ENCODE data around the gene TLE3. TPM values are rescaled to one million over a fixed set of nuclear protein-coding genes. Genes with fewer than 3 reads are reported as not detected.
A peak's percentile ranks its signal among the peaks of the same experiment; 100 is the strongest.

Gene TLE3
- total RNA-seq, 2 experiments from 2014 or later = 48.8 to 53.5 TPM

DNA sequence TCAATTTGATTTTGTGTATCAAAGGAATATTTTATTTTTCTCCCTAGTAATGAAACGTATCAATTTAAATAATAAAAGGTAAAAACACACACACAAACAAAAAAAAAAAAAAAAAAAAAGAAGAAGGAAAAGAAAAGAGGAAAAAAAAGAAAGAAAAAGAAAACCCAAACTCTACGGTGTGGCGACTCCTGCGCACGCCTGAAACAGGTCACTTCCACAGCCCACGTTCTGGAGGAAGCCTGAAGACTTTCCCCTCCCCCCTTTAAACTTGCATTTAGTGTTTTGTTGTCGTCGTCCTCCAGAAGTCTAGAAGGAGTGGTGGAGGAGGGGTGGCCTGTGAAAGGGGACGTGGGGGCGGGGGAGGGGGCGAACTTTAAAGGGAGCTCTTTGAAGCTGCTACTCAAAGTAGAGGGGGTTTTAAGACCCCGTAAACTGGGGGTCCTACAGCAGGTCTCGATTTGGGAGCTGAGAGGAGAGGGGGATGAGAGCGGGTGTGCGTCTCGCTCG is 2.3 kb upstream of the TLE3 start:
- H3K9me3 Mint-ChIP-seq (ENCODE audit: low read depth) = no peaks in the 10 kb centered on the region
- H3K27me3 Mint-ChIP-seq = peaks cover 35% of the 10 kb centered on the region
- ATAC-seq (no peak), DNase-seq (no peak)
- peaks cover 43% of the 10 kb centered on the region for H3K4me1 Mint-ChIP-seq
- CTCF ChIA-PET = interaction anchor here (0.7 to 3.5 kb wide), 10 partner anchors 9 to 637 kb away, joined by 3 to 19 read pairs (median 5); no protein-coding TSS in a partner anchor
- no peaks in the 10 kb centered on the region for H3K36me3 Mint-ChIP-seq
- no peak overlapping the region for H3K27ac Mint-ChIP-seq
- H3K4me3 Mint-ChIP-seq = peak overlapping the region; percentile 85

DNA sequence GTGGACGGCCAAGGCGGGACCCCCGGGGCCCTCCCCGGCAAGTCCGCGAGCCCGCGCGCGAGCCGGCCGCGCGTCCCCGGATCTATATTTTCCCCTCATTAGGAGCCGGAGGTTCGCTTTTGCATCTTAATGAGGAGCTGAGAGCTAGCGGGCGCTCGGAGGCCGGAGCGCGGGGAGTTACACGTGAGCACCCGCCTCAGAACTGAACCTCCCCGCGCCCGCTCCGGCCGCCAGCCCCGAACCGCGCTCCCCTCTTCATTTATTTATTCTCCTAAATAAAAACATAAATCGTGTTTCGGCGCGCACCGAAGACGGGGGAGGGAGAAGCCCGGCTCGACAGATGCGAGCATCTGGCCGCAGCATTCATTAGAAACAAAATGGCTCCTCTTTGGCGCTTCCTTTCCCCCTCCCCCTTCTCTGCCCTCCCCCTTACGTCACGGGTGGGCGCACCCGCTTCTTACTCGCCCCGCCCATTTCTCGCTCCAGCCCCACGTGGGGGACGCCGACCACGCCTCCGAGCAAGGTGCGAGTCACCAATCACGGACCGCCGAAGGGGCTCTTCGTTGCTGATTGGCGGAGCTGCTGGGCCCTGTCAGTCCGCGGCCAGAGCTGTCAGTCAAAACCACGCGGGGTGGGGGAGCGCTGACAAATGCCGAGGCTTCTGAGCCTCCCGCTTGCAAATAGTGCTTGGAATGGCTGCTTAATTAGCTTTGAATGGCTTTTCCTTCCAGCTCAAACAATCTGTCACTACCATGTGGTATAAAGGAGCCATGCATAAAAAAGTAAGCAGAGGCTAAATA is 1.6 kb upstream of the TLE3 start:
- peak overlapping the region; percentile 85 for H3K4me3 Mint-ChIP-seq
- H3K9me3 Mint-ChIP-seq (ENCODE audit: low read depth) = no peaks in the 10 kb centered on the region
- DNase-seq (peak; percentile 99), ATAC-seq (peak; percentile 54)
- H3K27ac Mint-ChIP-seq = peak overlapping the region; percentile 97
- peaks cover 50% of the 10 kb centered on the region for H3K4me1 Mint-ChIP-seq
- CTCF ChIA-PET = interaction anchor here (0.7 to 3.5 kb wide), 8 partner anchors 11 to 637 kb away, joined by 3 to 19 read pairs (median 5); no protein-coding TSS in a partner anchor
- H3K36me3 Mint-ChIP-seq = peaks cover 4% of the 10 kb centered on the region
- peaks cover 31% of the 10 kb centered on the region for H3K27me3 Mint-ChIP-seq

DNA sequence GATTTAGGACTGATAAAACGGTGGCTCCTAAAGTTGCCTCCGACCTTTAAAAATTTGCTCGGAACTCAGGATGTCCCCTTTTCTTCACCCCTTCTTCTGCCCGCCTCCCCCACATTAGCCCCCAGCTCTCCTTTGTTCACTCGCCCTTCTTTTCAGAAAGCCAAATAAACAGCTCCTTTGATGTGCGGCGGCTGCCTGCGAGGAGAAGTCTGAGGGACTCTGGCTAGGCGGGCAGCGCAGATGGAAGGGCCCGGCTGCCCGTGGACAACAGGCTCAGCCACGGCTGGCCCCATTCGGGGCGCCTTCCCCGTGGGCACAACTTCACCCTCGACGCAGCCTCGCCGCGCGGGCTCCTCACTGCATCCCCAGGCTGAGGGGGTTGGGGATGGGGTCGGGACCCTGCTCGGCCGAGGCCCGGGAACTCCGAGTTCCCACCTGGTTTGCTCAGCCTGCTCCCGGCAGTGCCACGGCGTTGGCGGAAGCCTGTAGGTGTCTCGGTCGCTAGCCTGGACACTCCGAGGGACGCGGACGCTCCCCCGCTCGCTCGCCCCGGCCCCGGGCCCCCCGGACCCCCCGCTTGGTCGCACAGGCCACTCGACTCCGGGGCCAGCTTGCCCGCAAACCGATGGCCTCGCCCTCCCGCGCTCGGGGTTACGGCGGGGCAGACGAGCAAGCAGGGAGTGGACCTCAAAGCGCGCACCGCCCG is 897 bp upstream of the TLE3 start:
- ATAC-seq = no peak
- H3K27ac Mint-ChIP-seq = peak overlapping the region; percentile 97
- CTCF ChIA-PET = interaction anchor here (1.2 to 3.5 kb wide), 14 partner anchors 30 to 629 kb away, joined by 3 to 19 read pairs (median 4); no protein-coding TSS in a partner anchor
- H3K9me3 Mint-ChIP-seq (ENCODE audit: low read depth) = no peaks in the 10 kb centered on the region
- peak overlapping the region; percentile 78 for H3K4me3 Mint-ChIP-seq
- H3K4me1 Mint-ChIP-seq = peaks cover 56% of the 10 kb centered on the region
- H3K36me3 Mint-ChIP-seq = peaks cover 7% of the 10 kb centered on the region
- peaks cover 28% of the 10 kb centered on the region for H3K27me3 Mint-ChIP-seq
- DNase-seq = peak; percentile 54

- ATAC-seq (no peak), DNase-seq (no peak)
- Mint-ChIP-seq H3K9me3 (ENCODE audit: low read depth) (no peaks in the 10 kb centered on the region), H3K36me3 (peaks cover 11% of the 10 kb centered on the region), H3K27me3 (peaks cover 25% of the 10 kb centered on the region), H3K4me1 (peaks cover 56% of the 10 kb centered on the region), H3K4me3 (peak overlapping the region; percentile 78), H3K27ac (peak overlapping the region; percentile 97)
- CTCF ChIA-PET = interaction anchor here (1.1 to 3.5 kb wide), 18 partner anchors 11 to 629 kb away, joined by 3 to 19 read pairs (median 4); no protein-coding TSS in a partner anchor
Observed at GRCh38 chr15:70098153-70098460, 390 bp upstream of the TLE3 start.

GRCh38 chr15:70097063-70097320 is 725 bp downstream of the TLE3 start:
- peaks cover 17% of the 10 kb centered on the region for H3K27me3 Mint-ChIP-seq
- CTCF ChIA-PET = interaction anchor here (0.7 to 3.0 kb wide), 12 partner anchors 10 to 628 kb away, joined by 3 to 11 read pairs (median 4); no protein-coding TSS in a partner anchor
- no peak for ATAC-seq
- peak overlapping the region; percentile 97 for H3K27ac Mint-ChIP-seq
- H3K36me3 Mint-ChIP-seq = peaks cover 19% of the 10 kb centered on the region
- peak overlapping the region; percentile 78 for H3K4me3 Mint-ChIP-seq
- no peaks in the 10 kb centered on the region for H3K9me3 Mint-ChIP-seq (ENCODE audit: low read depth)
- no peak for DNase-seq
- peaks cover 60% of the 10 kb centered on the region for H3K4me1 Mint-ChIP-seq

DNA sequence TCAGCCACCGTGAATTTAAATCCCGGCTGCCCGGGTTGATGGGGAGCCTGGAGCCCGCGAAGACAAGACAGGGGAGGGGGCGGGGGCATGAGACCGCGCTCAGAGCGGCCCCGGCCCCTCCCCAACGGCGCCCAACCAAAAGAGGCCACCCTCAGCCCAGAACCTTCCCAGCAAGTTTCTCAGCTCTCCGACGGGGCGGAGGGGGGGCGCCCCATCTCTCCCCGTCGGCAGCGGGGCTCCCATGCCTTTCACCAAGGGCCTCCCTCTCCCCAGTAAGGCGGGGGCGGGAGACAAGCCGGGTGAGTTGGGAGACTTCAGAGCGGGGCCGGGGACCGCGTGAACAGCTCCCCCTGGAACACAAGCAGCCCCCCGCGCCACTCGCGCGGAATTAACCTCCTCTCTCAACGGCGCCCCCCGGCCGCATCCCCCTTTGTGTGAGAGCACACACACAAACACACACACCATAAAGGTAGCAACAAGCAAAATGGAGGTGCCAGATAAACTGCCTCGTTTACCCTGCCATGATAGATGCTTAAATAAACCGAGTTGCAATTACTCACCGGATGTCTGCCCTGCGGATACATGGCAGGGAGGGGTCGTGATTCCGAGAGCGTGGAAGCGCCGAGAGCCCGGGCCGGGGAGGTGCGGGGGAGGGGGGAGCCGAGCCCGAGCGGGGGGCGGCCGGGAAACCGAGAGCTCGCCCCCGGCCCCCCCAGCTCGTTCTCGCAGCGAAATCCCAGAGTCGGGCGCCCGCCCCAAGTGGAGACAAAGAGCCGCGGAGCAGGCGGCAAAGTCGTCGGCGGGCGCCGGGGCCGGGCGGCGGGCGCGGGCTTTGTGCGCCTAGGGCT is 1.3 kb downstream of the TLE3 start:
- CTCF ChIA-PET = interaction anchor here (0.6 to 3.0 kb wide), 11 partner anchors 12 to 640 kb away, joined by 3 to 11 read pairs (median 4); no protein-coding TSS in a partner anchor
- peak overlapping the region; percentile 90 for H3K27ac Mint-ChIP-seq

GRCh38 chr15:70095408-70096214 is 2.1 kb downstream of the TLE3 start:
- H3K4me1 Mint-ChIP-seq = peaks cover 68% of the 10 kb centered on the region
- H3K27ac Mint-ChIP-seq = peak overlapping the region; percentile 90
- H3K27me3 Mint-ChIP-seq = peaks cover 4% of the 10 kb centered on the region
- CTCF ChIA-PET = interaction anchor here (0.8 to 3.0 kb wide), 8 partner anchors 11 to 632 kb away, joined by 3 to 11 read pairs (median 4); no protein-coding TSS in a partner anchor
- H3K36me3 Mint-ChIP-seq = peaks cover 29% of the 10 kb centered on the region
- DNase-seq = peak; percentile 66
- no peak for ATAC-seq
- peak overlapping the region; percentile 95 for H3K4me3 Mint-ChIP-seq
- H3K9me3 Mint-ChIP-seq (ENCODE audit: low read depth) = no peaks in the 10 kb centered on the region

More for the DNA sequence above, 1.3 kb downstream of the TLE3 start:
- peaks cover 11% of the 10 kb centered on the region for H3K27me3 Mint-ChIP-seq
- peak overlapping the region; percentile 95 for H3K4me3 Mint-ChIP-seq
- DNase-seq (peak; percentile 63), ATAC-seq (peak; percentile 2)
- H3K36me3 Mint-ChIP-seq = peaks cover 23% of the 10 kb centered on the region
- peaks cover 63% of the 10 kb centered on the region for H3K4me1 Mint-ChIP-seq
- no peaks in the 10 kb centered on the region for H3K9me3 Mint-ChIP-seq (ENCODE audit: low read depth)

- H3K27ac Mint-ChIP-seq = peak overlapping the region; percentile 67
- ATAC-seq = no peak
- peak overlapping the region; percentile 95 for H3K4me3 Mint-ChIP-seq
- H3K36me3 Mint-ChIP-seq = peaks cover 36% of the 10 kb centered on the region
- peaks cover 70% of the 10 kb centered on the region for H3K4me1 Mint-ChIP-seq
- H3K27me3 Mint-ChIP-seq = peaks cover 2% of the 10 kb centered on the region
- peak; percentile 44 for DNase-seq
- CTCF ChIA-PET = interaction anchor here (1.3 to 1.8 kb wide), 2 partner anchors 71 to 410 kb away, joined by 3 to 4 read pairs; no protein-coding TSS in a partner anchor
- no peaks in the 10 kb centered on the region for H3K9me3 Mint-ChIP-seq (ENCODE audit: low read depth)
Observed at GRCh38 chr15:70094690-70095311, 2.9 kb downstream of the TLE3 start.

GRCh38 chr15:70093481-70094319 is 4.0 kb downstream of the TLE3 start:
- H3K9me3 Mint-ChIP-seq (ENCODE audit: low read depth) = no peaks in the 10 kb centered on the region
- H3K27me3 Mint-ChIP-seq = no peaks in the 10 kb centered on the region
- peak; percentile 45 for DNase-seq
- peak overlapping the region; percentile 95 for H3K4me3 Mint-ChIP-seq
- no peak for ATAC-seq
- peaks cover 43% of the 10 kb centered on the region for H3K36me3 Mint-ChIP-seq
- peaks cover 74% of the 10 kb centered on the region for H3K4me1 Mint-ChIP-seq
- CTCF ChIA-PET = interaction anchor here (1.8 kb wide), 1 partner anchor 70 kb away, joined by 4 read pairs; no protein-coding TSS in a partner anchor
- H3K27ac Mint-ChIP-seq = peak overlapping the region; percentile 67

DNA sequence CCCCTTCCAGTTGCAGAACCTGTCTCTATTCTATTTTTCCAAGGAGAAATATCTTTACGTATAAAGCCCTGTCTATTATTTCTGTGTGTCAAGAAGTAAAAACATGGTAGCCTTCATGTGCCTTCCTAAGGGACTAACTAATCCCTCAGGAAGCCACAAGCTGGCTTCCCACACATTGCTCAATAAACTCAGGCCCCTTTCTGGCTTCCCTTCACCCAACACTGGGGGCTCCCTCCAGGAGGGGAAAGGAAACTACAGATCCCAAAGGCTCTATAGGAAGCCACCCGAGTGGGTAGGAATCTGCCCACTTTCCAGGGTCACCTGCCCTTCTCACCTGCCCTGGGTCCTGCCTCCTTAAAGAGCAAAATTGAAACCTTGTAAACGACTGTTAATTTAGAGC is 4.6 kb downstream of the TLE3 start:
- H3K4me1 Mint-ChIP-seq = peaks cover 74% of the 10 kb centered on the region
- H3K27ac Mint-ChIP-seq = peak overlapping the region; percentile 63
- H3K4me3 Mint-ChIP-seq = no peak overlapping the region
- CTCF ChIA-PET = interaction anchor here (3.4 kb wide), 1 partner anchor 630 kb away, joined by 9 read pairs; no protein-coding TSS in a partner anchor
- ATAC-seq = no peak
- no peaks in the 10 kb centered on the region for H3K9me3 Mint-ChIP-seq (ENCODE audit: low read depth)
- peaks cover 49% of the 10 kb centered on the region for H3K36me3 Mint-ChIP-seq
- no peak for DNase-seq
- H3K27me3 Mint-ChIP-seq = no peaks in the 10 kb centered on the region

- peak overlapping the region; percentile 15 for H3K4me3 Mint-ChIP-seq
- H3K27me3 Mint-ChIP-seq = no peaks in the 10 kb centered on the region
- H3K9me3 Mint-ChIP-seq (ENCODE audit: low read depth) = no peaks in the 10 kb centered on the region
- H3K27ac Mint-ChIP-seq = peak overlapping the region; percentile 74
- peaks cover 71% of the 10 kb centered on the region for H3K4me1 Mint-ChIP-seq
- no peak for ATAC-seq
- H3K36me3 Mint-ChIP-seq = peaks cover 53% of the 10 kb centered on the region
- no peak for DNase-seq
- CTCF ChIA-PET = interaction anchor here (1.2 to 3.4 kb wide), 4 partner anchors 9 to 630 kb away, joined by 3 to 9 read pairs (median 6); no protein-coding TSS in a partner anchor
Observed at GRCh38 chr15:70092464-70093027, 5.2 kb downstream of the TLE3 start.
